ENCODE measurements around the gene PTPRZ1.

The PTPRZ1 gene

DNA sequence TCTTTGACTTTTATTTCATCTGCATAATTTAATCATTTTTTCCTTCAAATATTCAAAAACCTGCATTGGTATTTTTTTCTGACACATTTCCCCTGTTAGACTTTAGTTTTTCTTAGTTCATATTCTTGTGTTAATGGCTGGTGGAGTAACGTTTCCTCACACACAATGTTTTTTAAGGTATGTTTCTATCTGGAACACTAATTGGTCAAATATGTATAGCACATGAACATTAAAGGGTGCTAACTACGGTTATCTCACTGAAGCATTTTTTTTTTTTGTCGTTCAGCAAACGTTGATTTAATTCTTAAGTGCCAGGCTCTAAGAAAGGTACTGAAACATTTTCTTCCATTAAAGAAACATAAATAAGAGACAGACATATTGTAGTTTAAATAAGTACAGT lies 87.7 kb downstream of the PTPRZ1 start:
- DNase-seq: no peak

DNA sequence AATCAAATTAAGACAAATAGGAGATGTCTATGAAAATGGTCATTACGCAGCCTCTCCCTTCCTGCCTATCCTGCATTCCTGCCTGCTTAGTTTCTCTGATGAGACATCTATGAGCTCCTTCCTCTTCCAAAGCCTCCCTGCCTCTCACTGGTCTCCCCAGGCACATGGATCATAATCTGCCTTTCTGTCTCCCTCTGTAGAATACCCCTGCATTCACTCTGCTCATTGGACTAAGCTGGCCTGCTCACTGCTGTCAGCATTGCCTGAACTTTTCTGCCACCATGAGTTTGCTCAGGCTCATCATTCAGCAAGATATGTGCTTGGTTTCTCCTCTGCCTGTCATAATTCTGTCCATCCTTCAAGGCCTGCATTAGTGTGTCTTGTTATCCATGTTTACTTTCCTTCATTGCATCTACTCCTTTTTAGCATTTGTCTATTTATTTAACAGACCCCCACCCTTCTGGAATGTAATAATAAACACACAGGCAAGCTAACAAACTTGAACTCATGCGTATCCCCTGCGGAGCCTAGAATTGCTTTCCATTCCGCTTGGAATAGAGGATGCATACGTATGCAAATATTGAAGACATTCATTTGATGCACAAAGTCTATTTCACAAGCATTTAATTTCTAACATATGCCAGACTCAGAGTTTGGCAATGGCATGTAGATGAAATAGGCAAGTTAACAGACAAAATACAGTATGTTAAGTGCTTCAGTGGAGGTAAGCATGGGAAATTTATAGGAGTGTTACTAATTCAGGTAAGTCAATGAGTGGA lies 88.3 kb downstream of the PTPRZ1 start:
- no peak for DNase-seq

DNA sequence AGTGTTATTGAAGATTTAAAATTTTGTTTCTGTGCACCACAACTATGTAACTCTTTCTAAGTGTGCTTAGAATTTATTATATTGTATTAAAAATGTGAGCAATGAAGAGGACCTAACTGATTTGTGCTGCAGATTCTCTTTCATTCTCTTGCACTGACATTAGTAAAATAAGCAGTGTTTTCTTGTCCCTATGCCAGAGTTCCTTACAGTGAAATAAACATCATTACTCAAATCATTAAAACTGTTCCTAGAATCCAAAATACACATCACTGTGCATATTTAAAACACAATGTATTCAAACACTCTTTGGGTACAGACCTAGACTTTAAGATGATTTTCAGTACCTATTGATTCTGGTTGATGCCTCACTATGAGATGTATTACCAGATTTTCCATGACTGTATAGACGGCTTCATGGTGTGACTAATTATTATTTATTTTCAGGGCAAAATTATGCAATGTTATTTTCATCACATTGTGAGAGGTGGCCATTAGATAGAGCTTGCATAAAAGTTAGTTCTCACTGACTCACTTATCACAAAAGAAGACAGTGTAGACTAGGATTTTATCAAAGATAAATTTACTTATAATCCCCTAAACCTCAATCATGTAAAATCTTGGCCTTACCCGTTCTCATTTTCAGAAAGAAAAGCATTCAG lies 93.4 kb downstream of the PTPRZ1 start:
- no peak for DNase-seq

DNA sequence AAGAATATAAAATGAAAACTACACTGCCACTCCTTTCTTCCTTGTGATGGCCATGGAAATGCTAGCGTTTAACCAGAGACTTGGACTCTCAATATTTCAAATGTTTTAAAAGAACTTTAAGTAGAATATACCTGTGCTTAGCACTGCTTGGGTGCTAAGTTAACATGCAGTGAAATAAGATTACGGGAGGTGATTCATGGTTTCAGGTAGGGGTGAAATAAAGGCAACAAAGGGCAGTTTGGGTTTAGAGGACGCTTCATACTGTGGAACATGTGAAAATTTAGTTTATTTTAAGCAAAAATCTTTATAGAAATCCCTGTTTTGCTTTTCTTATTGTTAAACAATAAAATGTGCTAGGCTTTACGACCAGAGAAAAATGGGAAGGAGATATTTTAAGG lies 94.0 kb downstream of the PTPRZ1 start:
- no peak for DNase-seq

DNA sequence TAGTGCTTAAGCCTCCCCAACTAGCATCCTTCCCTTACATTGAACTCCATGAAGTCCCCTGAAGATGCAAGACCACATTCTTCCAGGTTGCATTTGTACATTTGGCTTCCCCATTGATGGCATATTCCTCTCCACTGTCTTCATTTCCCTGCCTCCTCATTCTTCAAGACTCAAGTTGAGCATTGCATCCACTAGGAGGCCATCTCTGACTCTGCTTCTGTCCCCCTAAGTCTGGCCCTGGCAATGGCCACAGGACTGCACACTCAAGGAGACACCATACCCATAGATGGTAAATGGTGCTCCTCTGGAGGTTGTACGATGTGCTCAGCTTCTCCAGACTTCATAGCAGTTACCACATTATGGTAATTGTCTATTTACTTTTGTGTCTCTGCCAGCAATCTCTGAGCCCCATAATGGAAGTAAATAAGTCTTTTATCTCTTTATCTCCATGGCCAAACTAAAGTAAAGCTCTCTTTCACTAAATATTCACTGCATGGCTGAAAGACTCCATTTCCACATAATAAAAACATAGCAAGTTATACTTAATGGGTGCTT lies 112.6 kb downstream of the PTPRZ1 start:
- DNase-seq: no peak

DNA sequence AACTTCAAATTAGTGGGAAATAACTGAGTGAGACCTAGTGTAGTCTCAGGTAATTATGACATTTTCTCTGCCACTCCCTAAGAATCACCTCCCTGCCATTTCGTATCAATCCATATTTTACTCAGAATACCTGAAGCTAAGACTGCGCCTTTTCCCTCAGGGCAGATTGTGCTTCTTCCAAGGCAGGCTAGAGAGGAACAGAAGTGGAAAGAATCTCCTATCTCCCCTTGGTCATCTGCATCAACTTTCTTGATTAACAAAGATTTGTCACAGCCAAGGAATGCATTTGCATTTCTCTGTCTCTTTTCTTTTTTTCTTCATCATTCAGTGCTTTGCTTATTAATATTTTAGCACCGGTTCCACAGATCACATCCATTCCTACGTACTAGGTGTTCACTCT lies 119.1 kb downstream of the PTPRZ1 start:
- no peak for DNase-seq

DNA sequence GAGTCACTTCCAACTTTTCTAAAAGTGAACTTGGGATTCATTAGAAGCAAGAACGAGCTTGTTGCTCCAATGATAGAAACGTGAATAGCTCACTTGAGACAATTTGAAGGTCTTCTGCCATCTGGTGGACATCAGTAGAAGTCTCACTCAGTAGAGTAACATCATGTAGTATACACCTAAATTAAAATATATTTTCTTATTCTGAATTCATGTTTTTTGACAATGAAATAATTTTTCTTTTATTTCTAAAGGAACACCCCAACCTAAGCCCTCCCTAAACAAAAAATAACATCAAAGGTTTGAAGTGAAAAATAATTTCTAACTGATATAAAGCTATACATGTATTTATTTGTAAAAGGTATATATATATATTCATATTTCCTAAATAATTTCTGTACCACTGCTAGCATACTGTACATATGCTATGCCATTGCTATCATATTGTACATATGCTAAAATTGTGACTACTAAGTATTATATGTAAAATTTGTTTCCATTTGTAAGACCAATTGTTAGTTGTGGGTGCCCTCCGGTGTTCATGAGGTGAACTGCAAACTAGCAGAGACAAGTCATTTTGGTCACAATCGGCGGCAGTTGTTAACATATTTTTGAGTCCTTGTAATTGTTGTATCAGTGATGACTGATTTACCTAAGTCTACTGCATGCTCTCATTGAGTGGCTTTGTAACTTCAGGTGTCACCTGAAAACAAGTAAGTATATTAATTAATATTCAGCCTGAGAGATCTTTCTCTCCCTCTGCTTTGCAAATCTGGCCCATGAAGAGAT lies 121.9 kb downstream of the PTPRZ1 start:
- DNase-seq: peak; percentile 33

DNA sequence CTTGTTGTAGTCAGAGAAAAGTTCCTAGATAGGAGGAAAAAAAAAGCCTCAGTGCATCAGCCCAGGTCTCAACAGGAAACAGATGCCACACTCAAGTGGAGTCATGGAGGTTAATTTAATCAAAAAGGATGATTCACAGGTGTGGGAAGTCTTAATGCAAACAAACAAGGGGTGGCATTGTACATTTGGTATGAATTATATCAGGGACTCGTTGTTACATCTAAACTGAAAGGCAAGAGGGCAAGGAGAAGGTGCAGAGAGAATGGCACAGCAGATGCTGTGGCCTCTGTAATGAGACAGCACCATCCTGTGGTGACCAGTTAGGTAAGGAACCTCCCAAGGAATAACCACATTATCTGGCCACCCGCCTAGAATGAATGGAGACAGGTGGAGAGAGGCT lies 133.7 kb downstream of the PTPRZ1 start:
- DNase-seq: no peak

DNA sequence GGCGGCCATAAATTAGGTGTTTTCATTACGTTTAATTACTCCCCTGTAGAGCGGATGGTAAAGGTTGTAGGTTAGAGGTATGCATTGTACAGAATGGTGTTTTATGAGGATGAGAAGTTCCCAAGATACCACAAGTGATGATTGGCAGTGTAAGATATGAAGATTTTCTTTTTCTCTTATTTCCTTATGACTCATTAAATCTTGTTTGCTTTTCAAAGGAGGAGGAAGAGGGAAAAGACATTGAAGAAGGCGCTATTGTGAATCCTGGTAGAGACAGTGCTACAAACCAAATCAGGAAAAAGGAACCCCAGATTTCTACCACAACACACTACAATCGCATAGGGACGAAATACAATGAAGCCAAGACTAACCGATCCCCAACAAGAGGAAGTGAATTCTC lies 137.2 kb downstream of the PTPRZ1 start:
- no peak for DNase-seq

DNA sequence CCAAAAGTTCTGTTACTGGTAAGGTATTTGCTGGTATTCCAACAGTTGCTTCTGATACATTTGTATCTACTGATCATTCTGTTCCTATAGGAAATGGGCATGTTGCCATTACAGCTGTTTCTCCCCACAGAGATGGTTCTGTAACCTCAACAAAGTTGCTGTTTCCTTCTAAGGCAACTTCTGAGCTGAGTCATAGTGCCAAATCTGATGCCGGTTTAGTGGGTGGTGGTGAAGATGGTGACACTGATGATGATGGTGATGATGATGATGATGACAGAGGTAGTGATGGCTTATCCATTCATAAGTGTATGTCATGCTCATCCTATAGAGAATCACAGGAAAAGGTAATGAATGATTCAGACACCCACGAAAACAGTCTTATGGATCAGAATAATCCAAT lies 140.1 kb downstream of the PTPRZ1 start:
- DNase-seq: no peak

DNA sequence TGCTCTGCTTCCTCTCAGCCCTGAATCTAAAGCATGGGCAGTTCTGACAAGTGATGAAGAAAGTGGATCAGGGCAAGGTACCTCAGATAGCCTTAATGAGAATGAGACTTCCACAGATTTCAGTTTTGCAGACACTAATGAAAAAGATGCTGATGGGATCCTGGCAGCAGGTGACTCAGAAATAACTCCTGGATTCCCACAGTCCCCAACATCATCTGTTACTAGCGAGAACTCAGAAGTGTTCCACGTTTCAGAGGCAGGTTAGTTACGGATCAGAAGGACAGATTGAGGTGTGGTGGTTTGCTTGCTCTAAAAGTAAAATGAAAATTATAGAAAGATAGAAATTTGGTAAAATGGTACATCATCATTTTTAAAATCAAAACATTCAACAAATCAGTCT lies 140.7 kb downstream of the PTPRZ1 start:
- DNase-seq: no peak

DNA sequence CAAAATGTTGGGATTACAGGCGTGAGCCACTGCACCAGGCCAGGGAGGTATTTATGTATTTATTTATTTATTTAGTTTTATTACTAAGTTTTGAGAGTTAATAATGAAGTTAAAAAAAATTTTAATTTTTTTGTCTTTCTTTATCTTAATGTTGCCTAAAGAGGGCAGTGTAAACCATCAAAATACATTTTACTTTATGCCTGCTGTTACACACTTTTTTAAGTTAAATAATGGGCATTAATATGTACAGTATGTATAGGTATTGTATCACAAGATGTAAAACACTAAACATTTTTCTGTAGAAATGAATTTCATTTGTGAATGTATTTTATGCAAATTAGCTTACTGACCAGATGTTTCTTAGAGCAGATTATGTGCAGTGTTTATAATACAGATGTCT lies 141.7 kb downstream of the PTPRZ1 start:
- no peak for DNase-seq

DNA sequence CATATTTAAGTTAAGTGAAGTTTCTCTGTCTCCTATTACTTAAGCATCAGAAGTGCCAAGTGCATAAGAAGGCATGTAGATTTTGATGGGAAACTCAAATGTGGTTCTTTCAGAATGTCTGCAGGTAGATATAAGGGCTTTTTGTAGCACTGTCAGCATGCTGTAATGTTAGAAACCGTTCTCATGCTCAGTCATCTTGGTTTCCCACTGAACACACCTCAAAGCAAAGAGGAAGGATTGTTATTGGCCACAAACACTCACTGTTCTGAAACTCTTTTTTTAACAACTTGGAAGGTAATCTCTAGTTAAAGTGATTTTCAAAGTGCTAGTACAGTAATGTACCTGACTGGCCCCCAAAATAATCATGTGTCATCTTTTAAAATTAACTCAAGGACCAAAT lies 145.1 kb downstream of the PTPRZ1 start:
- no peak for DNase-seq

DNA sequence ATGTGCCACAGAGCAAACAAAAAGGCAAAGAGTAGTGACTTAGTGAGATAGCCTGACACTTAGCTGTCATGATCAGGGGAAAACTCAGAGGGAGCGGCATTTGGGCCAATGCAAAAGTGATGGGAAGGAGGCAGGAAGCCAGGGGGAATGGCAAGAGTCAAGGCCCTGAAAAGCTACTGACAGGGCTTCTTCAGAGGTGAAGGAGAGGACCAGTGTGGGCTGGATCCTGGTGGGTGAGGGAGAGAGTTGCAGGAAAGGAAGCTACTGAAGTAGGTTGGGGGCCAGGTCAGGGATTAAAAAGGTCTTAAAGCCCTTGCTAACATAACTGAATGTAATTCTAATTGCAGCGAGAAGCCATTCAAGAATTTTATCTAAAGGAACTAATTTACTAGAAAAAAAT lies 154.1 kb downstream of the PTPRZ1 start:
- no peak for DNase-seq

DNA sequence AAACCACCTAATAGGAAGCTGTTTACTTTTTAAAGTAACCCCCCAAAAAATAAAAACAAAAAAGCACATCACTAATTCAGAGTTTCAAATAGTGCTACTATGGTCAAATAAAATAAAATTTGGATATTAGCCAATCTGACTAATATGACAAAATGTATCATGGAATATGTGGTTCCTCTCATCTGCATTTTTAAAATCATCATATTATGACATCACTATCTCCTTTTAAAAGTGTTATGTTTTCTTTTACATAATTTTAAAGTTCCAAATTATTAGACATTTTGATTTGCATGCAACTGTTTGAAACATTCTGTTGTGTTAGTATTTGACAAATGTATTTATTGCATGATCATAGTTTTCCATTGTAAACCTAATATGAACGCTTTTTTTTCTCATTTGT lies 160.7 kb downstream of the PTPRZ1 start:
- no peak for DNase-seq

DNA sequence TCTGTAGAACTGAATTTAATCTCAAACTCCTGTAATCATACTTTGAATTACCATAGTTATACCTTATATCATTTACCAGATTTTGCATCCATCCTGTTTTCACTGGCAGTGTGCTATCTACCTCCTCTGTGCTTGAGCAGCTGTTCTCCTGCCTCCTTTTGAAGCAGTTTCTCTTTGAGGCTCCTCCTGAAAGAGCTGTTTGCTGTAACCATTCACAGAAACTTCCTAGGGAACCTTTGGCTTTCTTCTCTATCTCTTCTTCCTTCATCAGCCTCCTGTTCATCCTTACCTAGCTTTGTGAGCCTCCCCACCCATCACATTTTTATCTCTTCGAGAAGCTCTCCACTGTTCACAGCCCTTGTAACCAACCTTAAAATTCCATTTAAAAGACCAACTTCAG lies 162.9 kb downstream of the PTPRZ1 start:
- DNase-seq: no peak

DNA sequence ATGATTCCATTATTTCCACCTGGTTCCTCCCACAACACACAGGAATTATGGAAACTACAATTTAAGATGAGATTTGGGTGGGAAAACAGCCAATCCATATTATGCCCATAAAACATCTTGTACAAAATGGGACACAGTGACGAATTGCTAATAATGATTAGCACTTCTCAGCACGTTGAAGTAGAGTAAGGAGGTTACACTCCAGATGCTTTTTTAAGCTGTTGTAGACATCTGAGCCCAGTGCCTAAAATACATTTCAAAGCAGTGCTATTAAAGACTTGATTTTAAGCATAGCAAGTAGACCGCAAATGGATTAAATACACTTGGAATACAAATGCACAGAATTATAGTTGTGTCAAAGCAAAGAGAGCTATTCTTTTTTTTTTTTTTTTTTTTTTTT lies 165.2 kb downstream of the PTPRZ1 start:
- no peak for DNase-seq

DNA sequence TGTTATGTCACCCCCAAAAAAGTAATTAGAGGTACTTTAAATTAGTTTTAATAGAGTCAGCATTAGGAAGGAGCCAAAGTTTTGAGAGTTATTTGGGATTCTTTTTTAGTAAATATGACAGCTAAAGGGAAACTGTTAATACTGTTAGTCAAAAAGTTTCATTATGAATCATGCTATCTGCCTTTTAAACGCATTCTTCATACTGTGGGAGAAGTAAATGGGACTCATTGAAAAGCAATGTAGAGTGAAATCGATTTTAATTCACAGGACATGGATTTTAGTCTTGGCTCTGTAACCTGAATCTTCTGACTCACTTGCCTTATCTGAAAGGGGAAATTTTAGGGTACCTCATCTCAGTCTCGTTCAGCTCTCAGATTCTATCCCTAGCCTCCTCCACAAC lies 165.9 kb downstream of the PTPRZ1 start:
- no peak for DNase-seq

DNA sequence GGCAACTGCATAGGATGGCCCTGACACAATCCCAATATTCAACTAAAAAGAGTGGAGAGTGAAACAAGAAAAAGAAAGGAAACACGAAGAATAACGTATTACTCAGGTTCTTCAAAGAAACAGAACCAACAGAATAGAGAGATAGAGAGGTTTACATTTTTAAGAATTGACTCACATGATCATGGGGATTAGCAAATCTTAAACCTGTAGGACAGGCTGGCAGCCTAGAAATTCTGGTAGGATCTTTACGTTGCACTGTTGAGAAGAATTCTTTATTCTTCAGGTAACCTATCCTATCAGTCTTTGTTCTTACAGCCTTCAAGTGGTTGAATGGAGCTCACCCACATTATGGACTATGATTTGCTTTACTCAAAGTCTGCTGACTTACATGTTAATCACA lies 167.2 kb downstream of the PTPRZ1 start:
- DNase-seq: no peak

DNA sequence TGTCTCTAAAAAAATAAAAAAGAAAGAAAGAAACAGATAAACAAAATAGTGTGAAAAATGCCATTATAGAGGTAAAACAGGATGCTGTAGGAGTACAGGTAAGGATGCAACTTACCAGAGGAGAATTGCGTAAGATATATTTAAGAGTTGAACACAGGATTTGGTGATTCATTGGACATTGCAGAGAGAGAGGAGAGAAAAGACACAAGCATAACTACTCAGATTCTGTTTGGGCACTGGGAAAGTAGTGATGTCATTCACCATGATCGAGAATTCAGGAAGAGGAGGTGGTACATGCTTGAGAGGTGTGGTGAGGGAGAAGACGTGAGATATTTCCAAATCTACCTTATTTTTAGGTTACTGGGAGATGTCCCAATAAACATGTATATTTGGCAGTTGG lies 173.4 kb downstream of the PTPRZ1 start:
- no peak for DNase-seq

DNA sequence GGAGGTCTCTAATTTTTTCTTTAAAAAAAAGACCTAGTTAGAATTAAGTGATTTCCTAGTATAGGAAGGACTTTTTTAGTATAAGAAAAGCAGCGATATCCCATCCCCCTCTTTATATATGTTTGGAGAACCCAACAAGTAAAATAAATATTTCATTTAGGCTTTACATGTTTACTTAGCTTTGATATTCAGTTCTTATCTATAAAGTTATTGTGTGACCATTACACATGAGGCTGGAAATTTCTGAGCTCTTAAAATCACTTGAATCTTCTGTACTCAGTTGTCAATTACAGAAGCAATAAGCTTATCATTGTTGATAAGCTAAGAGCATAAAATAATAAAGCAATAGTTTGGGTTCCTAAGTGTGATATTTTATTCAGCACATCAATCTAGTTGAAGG lies 181.4 kb downstream of the PTPRZ1 start:
- DNase-seq: no peak

DNA sequence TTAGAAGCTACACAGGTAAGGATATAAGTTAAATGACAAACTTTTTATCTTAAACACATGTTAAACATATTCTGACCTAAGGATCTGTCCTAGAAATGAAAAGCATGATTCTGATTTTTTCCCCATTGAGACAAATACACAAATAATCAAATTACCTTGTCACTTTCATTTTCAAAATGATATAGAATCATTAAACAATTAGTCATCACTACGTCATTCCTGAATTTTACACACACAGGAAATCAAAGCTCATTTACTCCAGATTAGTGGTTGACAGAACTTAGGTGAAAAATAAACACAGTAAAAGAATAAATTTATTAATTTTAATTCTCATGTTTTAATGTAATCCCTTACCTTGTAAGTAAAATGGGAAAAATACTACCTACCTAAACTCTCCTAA lies 182.1 kb downstream of the PTPRZ1 start:
- no peak for DNase-seq

DNA sequence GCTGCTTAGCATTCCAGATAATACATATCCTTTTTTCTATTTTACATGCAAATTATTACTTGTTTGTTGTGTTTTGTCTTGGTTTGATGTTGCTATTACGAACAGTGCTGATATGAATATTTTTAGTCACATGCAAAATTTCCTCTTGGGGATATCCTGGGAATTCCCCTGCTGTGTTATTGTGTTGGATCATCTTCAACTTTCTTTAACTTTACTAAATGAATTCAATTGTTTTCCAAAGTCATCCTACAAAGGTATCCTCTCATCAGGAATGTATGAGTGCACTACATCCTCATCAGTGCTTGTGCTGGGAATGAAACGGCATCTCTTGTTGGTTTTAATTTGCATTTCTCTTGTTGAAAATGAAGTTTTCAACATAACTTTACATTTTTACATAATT lies 184.0 kb downstream of the PTPRZ1 start:
- DNase-seq: no peak

DNA sequence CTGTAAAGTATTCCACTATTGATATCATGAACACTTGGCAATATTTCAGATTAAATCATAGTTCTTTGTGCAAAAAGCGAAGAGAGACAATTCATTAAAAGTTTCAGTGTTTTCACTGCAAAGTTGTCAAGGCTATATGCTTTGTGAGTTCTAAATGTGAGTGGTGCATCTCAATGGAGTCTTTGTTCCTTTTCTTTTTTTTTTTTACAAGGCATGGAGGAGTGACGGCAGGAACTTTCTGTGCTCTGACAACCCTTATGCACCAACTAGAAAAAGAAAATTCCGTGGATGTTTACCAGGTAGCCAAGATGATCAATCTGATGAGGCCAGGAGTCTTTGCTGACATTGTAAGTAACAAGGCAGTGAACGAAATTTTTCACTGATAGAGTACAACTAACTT lies 186.6 kb downstream of the PTPRZ1 start:
- no peak for DNase-seq

Data from NCI-H187 treated with DMSO at 0.1 percent for 48 hours (cell line).